HCT116 (cell line): Measurements from ENCODE around the gene ANKDD1A. TPM values are rescaled to one million over a fixed set of nuclear protein-coding genes. Genes with fewer than 3 reads are reported as not detected.
A peak's percentile ranks its signal among the peaks of the same experiment; 100 is the strongest.

ENCODE experiments used
- ATAC-seq: fragments of 200-7000 bp; cut with Tn5 transposase; 2 replicates; pipeline ENCODE4 v1.9.1; 2020; ENCODE audit warnings: mild to moderate bottlenecking, moderate library complexity
- BruUV-seq: library from RNA; stranded (reverse); fragments of 400-500 nt; replicated peaks from 2 replicates; lab custom pipeline; 2021; lab: Mats Ljungman, UMichigan
- CTCF ChIA-PET: fragments of 300-600 bp; sonication (Branson Sonifier 250); formaldehyde crosslinking; loops from one replicate; lab custom pipeline; 2021; ENCODE audit warnings: antibody characterized with exemption; lab: Charles Lee
- POLR2A ChIA-PET: fragments of 300-600, 350-600 bp; sonication (Branson Sonifier 250); formaldehyde crosslinking; loops from one replicate; lab custom pipeline; 2021; ENCODE audit warnings: antibody characterized with exemption; lab: Charles Lee
- RAD21 ChIA-PET, 2 experiments: fragments of 300-600 bp; sonication (Branson Sonifier 250); formaldehyde crosslinking; loops; one replicate each; lab custom pipeline; 2023; ENCODE audit warnings: low total read pairs in 2 of 2; ENCODE audit not compliant: uncharacterized antibody in 2 of 2, unreplicated experiment in 2 of 2, low non-redundant PET in 1 of 2; lab: Charles Lee
- DNase-seq: peaks from one replicate; pipeline ENCODE4 v3.0.0-alpha.2; 2010; ENCODE audit warnings: low read depth, low spot score
- H2AFZ ChIP-seq: fragments of 200-600 bp; shearing (Covaris generic), sonication (generic); 2 replicates; pipeline ENCODE4 v1.6.1; 2017; ENCODE audit warnings: low read depth, mixed run types, mixed read lengths, antibody characterized with exemption, low read length; ENCODE audit not compliant: poor library complexity, severe bottlenecking
- H3K27ac ChIP-seq: 2 replicates; pipeline ENCODE4 v1.5.1; 2012; ENCODE audit warnings: low read depth, low read length
- H3K27me3 ChIP-seq: fragments of 200-600 bp; sonication (generic); 2 replicates; pipeline ENCODE4 v1.6.1; 2016; ENCODE audit warnings: mixed run types, low read length, mixed read lengths; ENCODE audit not compliant: insufficient read depth
- H3K36me3 ChIP-seq, 2 experiments: fragments of 200-500 bp in 1 of 2; fragments of 200-600 bp in 1 of 2; sonication (Bioruptor generic) in 1 of 2; sonication (generic) in 1 of 2; 2 replicates each; pipeline versions ENCODE4 v1.5.1 to v1.6.1; 2014 to 2016; ENCODE audit warnings: low read length in 2 of 2, inconsistent platforms in 1 of 2, mixed read lengths in 1 of 2, mixed run types in 1 of 2; ENCODE audit not compliant: insufficient read depth in 2 of 2, control insufficient read depth in 1 of 2
- H3K4me1 ChIP-seq, 2 experiments: fragments of 200-600 bp in 1 of 2; sonication (generic) in 1 of 2; 2 replicates each; pipeline versions ENCODE4 v1.5.1 to v1.6.1; 2012 to 2017; ENCODE audit warnings: low read length in 2 of 2, inconsistent platforms in 1 of 2, mild to moderate bottlenecking in 1 of 2, mixed read lengths in 1 of 2, mixed run types in 1 of 2, moderate library complexity in 1 of 2; ENCODE audit not compliant: insufficient read depth in 2 of 2, control insufficient read depth in 1 of 2
- H3K4me2 ChIP-seq: fragments of 200-600 bp; sonication (generic); 2 replicates; pipeline ENCODE4 v1.6.1; 2017; ENCODE audit warnings: mixed run types, low read length, mixed read lengths
- H3K4me3 ChIP-seq, 2 experiments: fragments of 200-600 bp in 1 of 2; sonication (generic) in 1 of 2; replicated peaks in 1 of 2; 2 replicates each; pipeline ENCODE4 v1.5.1; 2011 to 2016; ENCODE audit warnings: low read length in 2 of 2, control low read depth in 1 of 2, low read depth in 1 of 2, mild to moderate bottlenecking in 1 of 2, mixed read lengths in 1 of 2, mixed run types in 1 of 2
- H3K79me2 ChIP-seq: fragments of 200-600 bp; sonication (generic); 2 replicates; pipeline ENCODE4 v1.6.1; 2017; ENCODE audit warnings: mild to moderate bottlenecking, mixed run types, low read length, moderate library complexity, mixed read lengths; ENCODE audit not compliant: insufficient read depth
- H3K9ac ChIP-seq: fragments of 200-600 bp; sonication (generic); 2 replicates; pipeline ENCODE4 v1.6.1; 2016; ENCODE audit warnings: low read length, mixed read lengths
- H3K9me2 ChIP-seq: fragments of 200-600 bp; sonication (generic), shearing (Covaris generic); 2 replicates; pipeline ENCODE4 v1.6.1; 2017; ENCODE audit warnings: mixed run types, mild to moderate bottlenecking, moderate library complexity; ENCODE audit not compliant: insufficient read depth
- H3K9me3 ChIP-seq, 2 experiments: fragments of 200-500 bp in 1 of 2; fragments of 200-600 bp in 1 of 2; sonication (Bioruptor generic) in 1 of 2; sonication (generic) in 1 of 2; 2 replicates each; pipeline ENCODE4 v1.6.1; 2014 to 2017; ENCODE audit warnings: low read length in 2 of 2, mixed read lengths in 2 of 2, inconsistent platforms in 1 of 2, low read depth in 1 of 2, mild to moderate bottlenecking in 1 of 2, mixed run types in 1 of 2, moderate library complexity in 1 of 2; ENCODE audit not compliant: control insufficient read depth in 1 of 2, insufficient read depth in 1 of 2
- H4K20me1 ChIP-seq: fragments of 200-600 bp; sonication (generic), shearing (Covaris generic); 2 replicates; pipeline ENCODE4 v1.6.1; 2017; ENCODE audit warnings: mixed run types, mild to moderate bottlenecking, moderate library complexity; ENCODE audit not compliant: insufficient read depth
- ATF3 ChIP-seq: IDR thresholded peaks from 2 replicates; pipeline ENCODE4 v1.6.1; 2012
- CEBPB ChIP-seq: IDR thresholded peaks from 2 replicates; pipeline ENCODE4 v1.6.1; 2012; ENCODE audit warnings: low read depth
- EGR1 ChIP-seq: IDR thresholded peaks from 2 replicates; pipeline ENCODE4 v1.6.1; 2012; ENCODE audit warnings: low read depth
- FOSL1 ChIP-seq: IDR thresholded peaks from 2 replicates; pipeline ENCODE4 v1.6.1; 2012; ENCODE audit warnings: low read depth
- JUND ChIP-seq: IDR thresholded peaks from 2 replicates; pipeline ENCODE4 v1.6.1; 2012
- POLR2AphosphoS5 ChIP-seq: IDR thresholded peaks from 2 replicates; pipeline ENCODE4 v1.6.1; 2011; ENCODE audit warnings: mild to moderate bottlenecking, low read depth, low read length, moderate library complexity
- intact Hi-C: fragments of 100-400 bp; cut with micrococcal nuclease; formaldehyde crosslinking; loops from 2 replicates; pipeline ENCODE4 v1.10.0; 2022
- total RNA-seq: library from RNA; stranded (reverse); gene quantifications from one replicate; pipeline ENCODE4 v1.2.1, GENCODE V29; 2021; ENCODE audit not compliant: unreplicated experiment
- TF ChIP-seq, protein P1 (sequence below): IDR thresholded peaks from 2 replicates; pipeline ENCODE4 v1.6.1; 2012; ENCODE audit warnings: low read depth

Gene ANKDD1A
- total RNA-seq, 1 experiment from 2014 or later: 8.1 TPM

DNA sequence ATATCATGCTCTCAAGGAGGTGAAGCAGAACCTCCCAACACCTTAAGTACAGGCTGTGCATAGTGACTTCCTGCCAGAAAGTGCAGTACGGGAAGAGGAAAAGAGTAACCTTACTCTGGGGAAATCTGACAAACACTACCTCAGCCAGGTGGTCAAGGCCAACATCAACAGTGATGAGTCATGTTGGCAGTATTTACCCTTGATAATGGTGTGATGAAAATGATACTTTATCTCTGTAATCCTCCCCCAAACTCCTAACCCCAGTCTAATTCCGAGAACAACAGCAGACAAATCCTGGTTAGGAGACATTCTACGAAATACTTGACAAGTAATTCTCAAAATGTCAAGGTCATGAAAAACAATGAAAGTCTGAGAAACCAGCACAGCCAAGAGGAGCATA lies 26.5 kb downstream of the ANKDD1A start:
- POLR2A ChIA-PET: no interaction called here
- CTCF ChIA-PET: no interaction called here
- TF ChIP-seq POLR2AphosphoS5 (no peak), CEBPB (no peak), EGR1 (no peak), ATF3 (no peak), JUND (peak; percentile 27; the same call in 1 of the 2 replicates), FOSL1 (peak; percentile 41; the same call in 1 of the 2 replicates)
- TF ChIP-seq, protein P1, sequence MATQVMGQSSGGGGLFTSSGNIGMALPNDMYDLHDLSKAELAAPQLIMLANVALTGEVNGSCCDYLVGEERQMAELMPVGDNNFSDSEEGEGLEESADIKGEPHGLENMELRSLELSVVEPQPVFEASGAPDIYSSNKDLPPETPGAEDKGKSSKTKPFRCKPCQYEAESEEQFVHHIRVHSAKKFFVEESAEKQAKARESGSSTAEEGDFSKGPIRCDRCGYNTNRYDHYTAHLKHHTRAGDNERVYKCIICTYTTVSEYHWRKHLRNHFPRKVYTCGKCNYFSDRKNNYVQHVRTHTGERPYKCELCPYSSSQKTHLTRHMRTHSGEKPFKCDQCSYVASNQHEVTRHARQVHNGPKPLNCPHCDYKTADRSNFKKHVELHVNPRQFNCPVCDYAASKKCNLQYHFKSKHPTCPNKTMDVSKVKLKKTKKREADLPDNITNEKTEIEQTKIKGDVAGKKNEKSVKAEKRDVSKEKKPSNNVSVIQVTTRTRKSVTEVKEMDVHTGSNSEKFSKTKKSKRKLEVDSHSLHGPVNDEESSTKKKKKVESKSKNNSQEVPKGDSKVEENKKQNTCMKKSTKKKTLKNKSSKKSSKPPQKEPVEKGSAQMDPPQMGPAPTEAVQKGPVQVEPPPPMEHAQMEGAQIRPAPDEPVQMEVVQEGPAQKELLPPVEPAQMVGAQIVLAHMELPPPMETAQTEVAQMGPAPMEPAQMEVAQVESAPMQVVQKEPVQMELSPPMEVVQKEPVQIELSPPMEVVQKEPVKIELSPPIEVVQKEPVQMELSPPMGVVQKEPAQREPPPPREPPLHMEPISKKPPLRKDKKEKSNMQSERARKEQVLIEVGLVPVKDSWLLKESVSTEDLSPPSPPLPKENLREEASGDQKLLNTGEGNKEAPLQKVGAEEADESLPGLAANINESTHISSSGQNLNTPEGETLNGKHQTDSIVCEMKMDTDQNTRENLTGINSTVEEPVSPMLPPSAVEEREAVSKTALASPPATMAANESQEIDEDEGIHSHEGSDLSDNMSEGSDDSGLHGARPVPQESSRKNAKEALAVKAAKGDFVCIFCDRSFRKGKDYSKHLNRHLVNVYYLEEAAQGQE: no peak

More for the DNA sequence above, 26.5 kb downstream of the ANKDD1A start:
- H3K79me2 ChIP-seq: no peaks in the 10 kb centered on the region
- H4K20me1 ChIP-seq: no peaks in the 10 kb centered on the region
- H3K9me2 ChIP-seq: no peaks in the 10 kb centered on the region
- no peak overlapping the region for H2AFZ ChIP-seq
- no TSS peak for BruUV-seq
- H3K4me3 ChIP-seq: no peak overlapping the region
- no peaks in the 10 kb centered on the region for H3K9me3 ChIP-seq
- peaks cover 8 to 9% of the 10 kb centered on the region in 2 experiments; a peak in 3 of 4 replicates for H3K4me1 ChIP-seq
- peak; percentile 21 for DNase-seq
- peak; percentile 50 for ATAC-seq
- no peak overlapping the region for H3K27ac ChIP-seq
- H3K4me2 ChIP-seq: peak overlapping the region; percentile 2; the same call in 1 of the 2 replicates
- no peaks in the 10 kb centered on the region for H3K36me3 ChIP-seq
- RAD21 ChIA-PET: no interaction called here
- intact Hi-C loops: no loop called here
- no peaks in the 10 kb centered on the region for H3K27me3 ChIP-seq
- no peak overlapping the region for H3K9ac ChIP-seq
